NCI-H82 treated with DMSO at 0.1 percent for 48 hours (cell line): Measurements from ENCODE around the gene RB1.
A peak's percentile ranks its signal among the peaks of the same experiment; 100 is the strongest.

Experiments
- DNase-seq: peaks from one replicate; lab custom pipeline; 2025; ENCODE audit not compliant: unreplicated experiment; lab: John Stamatoyannopoulos, UW

RB1 gene

GRCh38 chr13:48492470-48493065, 189.0 kb downstream of the RB1 start:
- DNase-seq = peak; percentile 37

GRCh38 chr13:48493066-48493765, 189.7 kb downstream of the RB1 start:
- no peak for DNase-seq

- no peak for DNase-seq
Measured at GRCh38 chr13:48493851-48494250, 190.3 kb downstream of the RB1 start.

- DNase-seq = no peak
Measured at GRCh38 chr13:48494874-48495273, 191.3 kb downstream of the RB1 start.

GRCh38 chr13:48496271-48497161, 193.0 kb downstream of the RB1 start:
- DNase-seq = no peak

GRCh38 chr13:48497669-48498068, 194.1 kb downstream of the RB1 start:
- no peak for DNase-seq

- no peak for DNase-seq
Measured at GRCh38 chr13:48500652-48501197, 197.2 kb downstream of the RB1 start.

GRCh38 chr13:48501705-48502104, 198.2 kb downstream of the RB1 start:
- no peak for DNase-seq

GRCh38 chr13:48502601-48503319, 199.2 kb downstream of the RB1 start:
- DNase-seq = no peak

- DNase-seq = no peak
Measured at GRCh38 chr13:48504606-48505005, 201.1 kb downstream of the RB1 start.

GRCh38 chr13:48505012-48505411, 201.5 kb downstream of the RB1 start:
- no peak for DNase-seq

GRCh38 chr13:48505597-48506091, 202.1 kb downstream of the RB1 start:
- DNase-seq = no peak

- no peak for DNase-seq
Measured at GRCh38 chr13:48506092-48506701, 202.6 kb downstream of the RB1 start.

- no peak for DNase-seq
Measured at GRCh38 chr13:48507021-48507420, 203.5 kb downstream of the RB1 start.

GRCh38 chr13:48508011-48508410, 204.5 kb downstream of the RB1 start:
- DNase-seq = no peak

- DNase-seq = no peak
Measured at GRCh38 chr13:48510698-48511097, 207.1 kb downstream of the RB1 start.

- DNase-seq = no peak
Measured at GRCh38 chr13:48511621-48512230, 208.2 kb downstream of the RB1 start.

- no peak for DNase-seq
Measured at GRCh38 chr13:48514793-48515192, 211.2 kb downstream of the RB1 start.

- no peak for DNase-seq
Measured at GRCh38 chr13:48515732-48516131, 212.2 kb downstream of the RB1 start.

- no peak for DNase-seq
Measured at GRCh38 chr13:48518083-48518482, 214.5 kb downstream of the RB1 start.
